ENCODE measurements around the gene DOCK2.

DOCK2 gene

DNA sequence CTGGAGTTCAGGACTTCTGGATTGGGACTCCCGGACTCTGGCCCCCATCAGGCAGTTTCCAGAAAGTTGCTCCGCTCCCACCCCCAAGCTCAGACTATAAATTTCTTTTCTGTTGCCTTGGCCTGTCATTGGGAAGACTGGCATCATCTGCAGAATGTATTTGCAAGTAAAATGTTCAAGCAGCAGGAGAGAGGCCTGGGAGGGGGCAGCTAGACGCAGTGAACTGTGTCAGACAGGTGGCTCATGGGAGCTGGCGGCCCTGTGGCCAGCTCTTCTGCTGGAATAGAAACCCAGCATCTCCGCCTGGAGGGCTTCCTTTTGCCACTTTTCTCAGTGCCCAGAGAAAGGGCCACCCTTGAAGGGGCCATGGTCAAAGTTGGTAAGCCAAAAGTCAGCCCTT is 327.2 kb downstream of the DOCK2 start:
- no peak for DNase-seq (ENCODE audit: low read depth)
- TF ChIP-seq, protein P1, sequence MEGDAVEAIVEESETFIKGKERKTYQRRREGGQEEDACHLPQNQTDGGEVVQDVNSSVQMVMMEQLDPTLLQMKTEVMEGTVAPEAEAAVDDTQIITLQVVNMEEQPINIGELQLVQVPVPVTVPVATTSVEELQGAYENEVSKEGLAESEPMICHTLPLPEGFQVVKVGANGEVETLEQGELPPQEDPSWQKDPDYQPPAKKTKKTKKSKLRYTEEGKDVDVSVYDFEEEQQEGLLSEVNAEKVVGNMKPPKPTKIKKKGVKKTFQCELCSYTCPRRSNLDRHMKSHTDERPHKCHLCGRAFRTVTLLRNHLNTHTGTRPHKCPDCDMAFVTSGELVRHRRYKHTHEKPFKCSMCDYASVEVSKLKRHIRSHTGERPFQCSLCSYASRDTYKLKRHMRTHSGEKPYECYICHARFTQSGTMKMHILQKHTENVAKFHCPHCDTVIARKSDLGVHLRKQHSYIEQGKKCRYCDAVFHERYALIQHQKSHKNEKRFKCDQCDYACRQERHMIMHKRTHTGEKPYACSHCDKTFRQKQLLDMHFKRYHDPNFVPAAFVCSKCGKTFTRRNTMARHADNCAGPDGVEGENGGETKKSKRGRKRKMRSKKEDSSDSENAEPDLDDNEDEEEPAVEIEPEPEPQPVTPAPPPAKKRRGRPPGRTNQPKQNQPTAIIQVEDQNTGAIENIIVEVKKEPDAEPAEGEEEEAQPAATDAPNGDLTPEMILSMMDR (conservative IDR thresholded peaks at IDR 0.05; ENCODE audit: low read length) = no peak
- no peak overlapping the region for H3K4me3 ChIP-seq (ENCODE audit: low read length)

DNA sequence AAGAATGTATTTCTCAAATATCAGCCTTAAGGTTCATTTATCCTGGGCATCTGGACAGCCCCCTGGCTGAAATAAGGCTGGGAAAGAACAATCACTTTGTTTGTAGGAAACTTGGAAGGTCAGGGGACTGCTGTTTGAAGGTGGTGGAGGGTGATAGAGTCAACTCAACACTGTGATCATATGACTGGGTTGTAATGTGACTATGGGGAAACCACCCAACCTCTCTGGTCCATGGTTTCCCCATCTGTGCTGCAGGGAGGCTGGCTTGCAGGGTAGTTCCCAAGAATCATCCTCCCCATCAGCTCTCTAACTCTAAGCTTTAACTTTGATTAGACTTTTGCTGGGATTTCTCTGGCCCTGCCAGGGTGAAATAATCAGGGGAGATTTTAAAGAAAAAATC is 333.3 kb downstream of the DOCK2 start:
- H3K4me3 ChIP-seq (ENCODE audit: low read length) = no peak overlapping the region
- no peak for DNase-seq (ENCODE audit: low read depth)
- TF ChIP-seq, protein P1 (conservative IDR thresholded peaks at IDR 0.05; ENCODE audit: low read length) = no peak

GRCh38 chr5:169970911-169971765 is 334.1 kb downstream of the DOCK2 start:
- DNase-seq (ENCODE audit: low read depth) = peak; percentile 84
- H3K4me3 ChIP-seq (ENCODE audit: low read length) = peak overlapping the region; percentile 7
- TF ChIP-seq, protein P1 (conservative IDR thresholded peaks at IDR 0.05; ENCODE audit: low read length) = no peak

DNA sequence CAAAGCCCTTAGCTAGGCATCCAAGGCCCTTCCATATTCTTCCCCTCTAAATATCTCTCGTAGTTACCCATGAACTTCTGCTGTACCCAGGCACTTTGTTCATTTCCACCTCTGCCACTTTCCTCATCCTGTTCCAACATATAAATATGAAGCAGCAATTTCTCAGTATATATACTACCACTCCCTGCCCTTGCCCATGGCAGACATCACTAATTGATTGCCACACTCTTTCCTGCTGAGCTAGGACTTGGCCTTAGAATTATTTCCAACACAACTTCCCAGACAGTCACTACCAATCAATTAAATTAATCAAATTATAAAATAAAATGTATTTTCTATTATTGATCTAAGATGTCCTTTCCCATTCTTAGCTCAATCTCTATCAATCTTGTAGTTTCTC is 334.7 kb downstream of the DOCK2 start:
- no peak overlapping the region for H3K4me3 ChIP-seq (ENCODE audit: low read length)
- TF ChIP-seq, protein P1 (conservative IDR thresholded peaks at IDR 0.05; ENCODE audit: low read length) = no peak
- DNase-seq (ENCODE audit: low read depth) = no peak

DNA sequence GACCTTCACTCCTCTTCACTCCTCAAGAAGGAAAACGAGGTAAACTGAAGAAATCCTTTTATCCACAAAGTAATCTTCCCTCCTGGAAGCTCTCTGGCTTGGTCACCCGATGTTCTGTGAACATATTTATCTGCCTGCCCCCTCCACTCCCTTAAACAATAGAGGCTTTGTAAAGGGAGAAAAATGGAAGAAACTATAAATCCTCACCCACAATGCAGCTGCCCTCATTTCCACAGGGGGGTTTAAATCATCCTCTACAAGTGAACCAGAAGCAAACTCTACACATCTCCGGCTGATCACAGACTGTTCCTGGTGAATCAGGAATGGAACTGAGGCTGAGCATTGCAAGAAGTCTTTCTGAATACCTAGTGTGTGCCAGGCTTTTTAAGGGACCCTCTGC is 336.0 kb downstream of the DOCK2 start:
- TF ChIP-seq, protein P1 (conservative IDR thresholded peaks at IDR 0.05; ENCODE audit: low read length) = no peak
- no peak for DNase-seq (ENCODE audit: low read depth)
- H3K4me3 ChIP-seq (ENCODE audit: low read length) = no peak overlapping the region

- H3K4me3 ChIP-seq (ENCODE audit: low read length) = no peak overlapping the region
- no peak for DNase-seq (ENCODE audit: low read depth)
These were observed 337.2 kb downstream of the DOCK2 start for GRCh38 chr5:169974121-169974770.

More at GRCh38 chr5:169974121-169974770, 337.2 kb downstream of the DOCK2 start:
- TF ChIP-seq, protein P1 (conservative IDR thresholded peaks at IDR 0.05; ENCODE audit: low read length) = no peak

Measured in AG10803 (cell line).